UCSD-AML1 (cell line): ENCODE measurements around the gene FAM47E.
"Not testable (repeated sequence)": the region's sequence is repeated elsewhere in the genome, so short reads cannot be mapped to it uniquely, and the experiment has no call there.

ENCODE experiments used
- DNase-seq: peaks from one replicate; lab custom pipeline; 2025; ENCODE audit not compliant: unreplicated experiment; lab: John Stamatoyannopoulos, UW

FAM47E gene

GRCh38 chr4:76224171-76224570, 27.4 kb upstream of the FAM47E start:
- no peak for DNase-seq

GRCh38 chr4:76226418-76226817, 25.1 kb upstream of the FAM47E start:
- no peak for DNase-seq

GRCh38 chr4:76232681-76233080, 18.8 kb upstream of the FAM47E start:
- no peak for DNase-seq

- no peak for DNase-seq
Observed at GRCh38 chr4:76233083-76233482, 18.4 kb upstream of the FAM47E start.

GRCh38 chr4:76233529-76233928, 18.0 kb upstream of the FAM47E start:
- no peak for DNase-seq

- DNase-seq, result no peak
Observed at GRCh38 chr4:76233967-76234678, 17.4 kb upstream of the FAM47E start.

- DNase-seq, result no peak
Observed at GRCh38 chr4:76234679-76235044, 16.9 kb upstream of the FAM47E start.

- no peak for DNase-seq
Observed at GRCh38 chr4:76235407-76235806, 16.1 kb upstream of the FAM47E start.

GRCh38 chr4:76235915-76236314, 15.6 kb upstream of the FAM47E start:
- DNase-seq, result no peak

- no peak for DNase-seq
Observed at GRCh38 chr4:76238236-76238635, 13.3 kb upstream of the FAM47E start.

- no peak for DNase-seq
Observed at GRCh38 chr4:76238701-76239100, 12.8 kb upstream of the FAM47E start.

- no peak for DNase-seq
Observed at GRCh38 chr4:76240236-76240635, 11.3 kb upstream of the FAM47E start.

GRCh38 chr4:76243877-76244276, 7.6 kb upstream of the FAM47E start:
- not testable (repeated sequence) for DNase-seq

GRCh38 chr4:76246025-76246424, 5.5 kb upstream of the FAM47E start:
- DNase-seq, result no peak

- DNase-seq, result no peak
Observed at GRCh38 chr4:76246852-76247251, 4.7 kb upstream of the FAM47E start.

- no peak for DNase-seq
Observed at GRCh38 chr4:76250962-76251361, 559 bp upstream of the FAM47E start.

GRCh38 chr4:76252271-76252653, 741 bp downstream of the FAM47E start:
- DNase-seq, result no peak

- DNase-seq, result no peak
Observed at GRCh38 chr4:76253511-76253910, 2.0 kb downstream of the FAM47E start.

GRCh38 chr4:76256032-76256431, 4.5 kb downstream of the FAM47E start:
- no peak for DNase-seq

GRCh38 chr4:76256968-76257367, 5.4 kb downstream of the FAM47E start:
- no peak for DNase-seq

- DNase-seq, result no peak
Observed at GRCh38 chr4:76257824-76258223, 6.3 kb downstream of the FAM47E start.

GRCh38 chr4:76260571-76260970, 9.1 kb downstream of the FAM47E start:
- no peak for DNase-seq

- no peak for DNase-seq
Observed at GRCh38 chr4:76265631-76266218, 14.2 kb downstream of the FAM47E start.
